NCI-H226 (cell line): ENCODE data around the gene NISCH.

Experiments used
- DNase-seq: peaks from one replicate; pipeline ENCODE4 v3.0.0-alpha.2; 2015

NISCH gene

GRCh38 chr3:52493232-52494017 is 38.0 kb downstream of the NISCH start:
- DNase-seq, result no peak

- no peak for DNase-seq
Observed at GRCh38 chr3:52494445-52494844, 39.0 kb downstream of the NISCH start.

- no peak for DNase-seq
Observed at GRCh38 chr3:52494886-52495495, 39.6 kb downstream of the NISCH start, which contains the start of gene STAB1. Gene STAB1 (plus strand): TSS chr3:52495338. CDS start chr3:52495414, 76 bp downstream.

GRCh38 chr3:52495777-52496602 is 40.6 kb downstream of the NISCH start:
- no peak for DNase-seq

DNA sequence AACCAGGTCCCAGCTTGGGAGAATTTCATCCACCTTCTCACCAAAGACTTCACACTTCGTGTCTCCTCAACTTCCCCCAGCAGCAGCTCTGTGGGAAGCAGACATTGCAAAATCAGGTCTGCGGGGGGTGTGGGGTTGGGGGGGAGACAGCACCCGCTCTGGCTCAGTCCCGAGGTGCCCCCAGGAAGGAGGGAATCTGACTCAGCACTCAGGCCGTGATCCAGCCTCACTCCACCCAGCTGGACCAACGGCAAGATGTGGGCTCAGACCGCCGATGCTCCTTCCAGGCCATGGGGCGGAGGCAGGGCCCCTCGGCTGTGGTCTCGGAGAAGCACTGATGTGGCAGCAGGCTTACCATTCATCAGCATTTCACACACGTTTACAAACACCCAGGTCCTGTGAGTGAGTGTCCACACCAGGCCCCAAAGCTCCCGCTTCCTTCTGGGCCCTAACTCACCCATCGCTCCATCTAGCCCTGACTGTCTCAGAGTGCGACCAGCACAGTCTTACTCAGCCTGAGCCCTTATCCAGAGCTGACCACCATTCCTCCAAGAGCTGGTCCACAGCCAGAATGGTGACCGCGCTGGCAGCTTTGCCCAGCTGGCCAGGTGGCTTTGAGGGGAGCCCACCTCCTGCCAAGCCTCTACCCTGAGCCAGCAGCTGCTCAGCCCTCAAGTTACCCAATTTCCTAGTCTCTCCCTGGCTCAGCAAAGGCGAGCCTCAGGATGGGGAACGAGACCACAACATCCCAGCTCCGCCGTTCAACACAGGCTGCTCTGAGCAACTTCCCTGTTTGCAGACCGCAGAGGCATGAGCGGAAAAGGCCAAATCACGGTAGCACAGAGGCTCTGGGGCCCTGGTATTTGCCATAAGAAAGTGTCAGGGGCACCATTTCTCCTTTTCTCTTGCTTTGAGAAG is 43.0 kb downstream of the NISCH start:
- no peak for DNase-seq

GRCh38 chr3:52501046-52501445 is 45.6 kb downstream of the NISCH start:
- no peak for DNase-seq

GRCh38 chr3:52502001-52502400 is 46.6 kb downstream of the NISCH start:
- DNase-seq, result no peak

GRCh38 chr3:52502808-52503350 is 47.5 kb downstream of the NISCH start:
- no peak for DNase-seq

GRCh38 chr3:52503788-52504424 is 48.5 kb downstream of the NISCH start:
- DNase-seq, result no peak

DNA sequence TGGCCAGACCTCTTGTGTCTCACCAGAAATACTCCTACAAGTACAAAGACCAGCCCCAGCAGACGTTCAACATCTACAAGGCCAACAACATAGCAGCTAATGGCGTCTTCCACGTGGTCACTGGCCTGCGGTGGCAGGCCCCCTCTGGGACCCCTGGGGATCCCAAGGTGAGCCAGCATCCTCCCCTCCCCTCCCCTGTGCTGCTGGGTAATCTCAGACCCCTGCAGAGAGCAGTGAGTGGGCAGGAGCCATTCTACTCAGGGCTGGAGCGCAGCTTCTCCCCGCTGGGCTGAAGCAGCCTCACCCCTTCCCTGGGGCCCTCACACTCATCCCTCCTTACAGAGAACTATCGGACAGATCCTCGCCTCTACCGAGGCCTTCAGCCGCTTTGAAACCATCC is 49.6 kb downstream of the NISCH start:
- DNase-seq, result no peak

DNA sequence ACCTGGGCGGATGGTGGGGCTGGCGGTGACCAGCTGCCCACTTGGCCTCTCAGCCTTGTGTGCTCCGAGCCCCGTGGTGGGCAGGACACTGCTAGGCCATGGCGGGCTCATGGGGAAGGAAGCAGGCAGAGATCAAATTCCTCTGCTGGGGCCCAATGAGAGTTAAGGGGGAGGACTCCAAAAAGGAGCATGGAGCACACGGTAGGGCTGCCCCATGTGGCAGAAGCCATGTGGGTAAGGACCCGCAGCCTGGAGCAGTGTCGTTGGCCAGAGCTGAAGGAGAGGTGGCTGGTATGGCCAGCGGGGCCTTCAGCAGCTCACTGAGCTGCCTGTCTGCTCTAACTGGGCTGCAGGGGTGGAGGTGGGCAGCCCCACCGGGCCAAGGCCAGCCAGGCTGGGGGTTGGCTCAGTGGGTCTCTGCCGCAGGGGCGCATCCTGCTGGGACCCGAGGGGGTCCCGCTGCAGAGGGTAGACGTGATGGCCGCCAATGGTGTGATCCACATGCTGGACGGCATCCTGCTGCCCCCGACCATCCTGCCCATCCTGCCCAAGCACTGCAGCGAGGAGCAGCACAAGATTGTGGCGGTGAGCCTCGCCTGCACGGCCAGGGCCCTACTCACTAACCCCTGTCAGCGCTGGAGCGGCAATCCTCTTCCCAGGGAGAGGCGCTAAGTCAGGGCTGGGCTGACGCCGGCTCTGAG is 51.0 kb downstream of the NISCH start:
- no peak for DNase-seq

GRCh38 chr3:52507359-52507758 is 52.0 kb downstream of the NISCH start:
- DNase-seq, result peak; percentile 9

- no peak for DNase-seq
Observed at GRCh38 chr3:52509753-52510328, 54.4 kb downstream of the NISCH start.

DNA sequence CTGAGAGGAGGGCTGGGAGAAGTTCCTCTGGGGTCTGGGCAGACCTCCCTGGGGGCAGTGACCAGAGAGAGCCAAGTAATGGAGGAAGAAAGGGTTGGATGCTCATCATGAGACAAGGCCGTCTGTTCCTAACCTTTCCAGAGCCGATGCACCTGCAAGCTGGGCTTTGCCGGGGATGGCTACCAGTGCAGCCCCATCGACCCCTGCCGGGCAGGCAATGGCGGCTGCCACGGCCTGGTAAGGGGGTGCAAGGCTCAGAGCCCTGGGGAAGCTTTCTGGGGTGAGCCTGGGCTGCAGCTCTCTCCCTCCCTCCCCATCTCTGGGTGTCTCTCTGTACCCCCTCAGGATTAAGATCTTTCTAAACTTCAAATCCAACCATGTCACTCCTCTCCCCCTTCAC is 56.1 kb downstream of the NISCH start:
- DNase-seq, result no peak

- no peak for DNase-seq
Observed at GRCh38 chr3:52512105-52512504, 56.7 kb downstream of the NISCH start.

DNA sequence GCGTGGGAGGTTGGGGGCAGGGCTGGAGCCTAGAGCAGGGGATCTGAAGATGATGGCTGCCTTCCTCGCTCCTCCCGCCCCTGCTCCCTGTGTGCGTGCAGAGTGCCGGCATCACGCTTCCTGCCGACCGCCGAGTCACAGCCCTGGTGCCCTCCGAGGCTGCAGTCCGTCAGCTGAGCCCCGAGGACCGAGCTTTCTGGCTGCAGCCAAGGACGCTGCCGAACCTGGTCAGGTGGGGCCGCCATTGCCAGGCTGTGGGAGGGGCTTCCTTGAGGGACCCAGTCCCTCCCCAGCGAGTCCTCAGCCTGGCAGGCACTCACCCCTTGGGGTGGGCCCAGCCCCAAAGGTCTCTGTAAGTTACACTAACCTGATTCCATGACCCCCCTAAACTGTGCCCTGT is 57.3 kb downstream of the NISCH start:
- no peak for DNase-seq

DNA sequence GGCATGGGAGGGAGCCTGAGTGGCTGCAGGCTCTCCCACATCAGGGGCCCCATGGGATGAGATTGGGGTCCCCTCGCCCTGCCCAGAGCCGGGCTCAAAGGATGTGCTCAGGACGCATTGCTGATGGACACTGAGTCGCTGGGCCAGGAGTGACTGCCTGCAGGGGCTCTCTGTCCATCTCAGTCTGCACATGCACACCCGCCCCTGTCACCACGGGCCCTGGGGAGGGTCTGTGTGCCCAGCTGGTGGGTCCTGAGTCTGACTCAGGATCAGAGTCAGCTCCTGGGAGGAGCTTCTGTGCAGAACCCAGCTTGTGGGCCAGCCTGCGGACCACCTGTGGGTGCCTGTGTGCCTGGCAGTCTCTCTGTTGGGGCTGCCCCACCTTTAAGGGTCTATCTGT is 57.9 kb downstream of the NISCH start:
- DNase-seq, result no peak

DNA sequence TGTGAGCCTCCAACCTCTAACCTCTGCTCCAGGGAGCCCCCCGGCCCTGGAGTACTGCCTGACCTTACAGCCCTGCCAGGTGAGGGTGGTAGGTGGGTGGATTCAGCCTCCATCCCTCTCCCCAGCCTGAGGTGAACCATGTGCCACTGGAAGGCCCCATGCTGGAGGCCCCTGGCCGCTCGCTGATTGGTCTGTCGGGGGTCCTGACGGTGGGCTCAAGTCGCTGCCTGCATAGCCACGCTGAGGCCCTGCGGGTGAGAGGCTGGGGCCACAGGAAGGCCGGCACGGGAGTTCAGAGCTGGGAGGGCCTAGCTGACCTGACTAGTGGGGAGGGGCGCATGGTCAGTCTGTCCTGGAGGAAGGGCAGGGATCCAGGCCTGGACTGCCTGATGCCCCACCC is 59.2 kb downstream of the NISCH start:
- no peak for DNase-seq

- no peak for DNase-seq
Observed at GRCh38 chr3:52515192-52515591, 59.8 kb downstream of the NISCH start.

DNA sequence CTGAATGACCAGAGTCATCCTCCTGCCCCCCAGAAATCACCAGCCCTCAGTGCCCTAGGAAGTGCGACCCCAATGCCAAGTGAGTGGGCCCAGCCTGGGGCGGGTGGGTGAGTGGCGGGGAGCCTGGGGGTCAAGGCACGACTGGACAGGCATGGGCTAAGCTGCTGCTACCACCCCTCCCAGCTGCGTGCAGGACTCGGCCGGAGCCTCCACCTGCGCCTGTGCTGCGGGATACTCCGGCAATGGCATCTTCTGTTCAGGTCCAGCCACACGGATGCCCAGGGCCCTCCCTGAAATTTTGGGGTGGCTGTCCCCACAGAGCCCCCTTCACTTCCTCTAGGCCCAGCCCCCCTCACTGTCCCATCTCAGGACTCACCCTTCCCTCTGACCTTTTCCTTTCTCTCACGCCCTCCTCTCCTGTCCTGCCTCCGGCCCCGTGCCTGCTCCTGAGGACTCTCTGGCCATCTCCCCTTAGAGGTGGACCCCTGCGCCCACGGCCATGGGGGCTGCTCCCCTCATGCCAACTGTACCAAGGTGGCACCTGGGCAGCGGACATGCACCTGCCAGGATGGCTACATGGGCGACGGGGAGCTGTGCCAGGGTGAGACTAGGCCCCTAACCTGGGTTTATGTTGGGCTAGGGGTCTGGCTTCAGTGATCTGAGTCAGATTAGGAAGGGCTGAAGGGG is 61.2 kb downstream of the NISCH start:
- DNase-seq, result no peak
